Mesenteric fat pad (tissue), 1 donor: Measurements from ENCODE around the gene AFAP1L2. TPM values are rescaled to one million over a fixed set of nuclear protein-coding genes. Genes with fewer than 3 reads are reported as not detected.

Experiments used
- DNase-seq: peaks from one replicate; pipeline ENCODE4 v3.0.0-alpha.2; 2020; ENCODE audit warnings: low spot score
- total RNA-seq: library from RNA; stranded (reverse); fragmentation: NEBNext Ultra II Directional; extraction: Animal tissue kit (Norgen Biotek cat#: 25700); gene quantifications from one replicate; pipeline ENCODE4 v1.2.1, GENCODE V29; 2021
- donor health status: DM: yes; HTN: yes; CAD: no.

Gene AFAP1L2
- total RNA-seq, 1 donor from 2014 or later = 3.9 TPM

DNA sequence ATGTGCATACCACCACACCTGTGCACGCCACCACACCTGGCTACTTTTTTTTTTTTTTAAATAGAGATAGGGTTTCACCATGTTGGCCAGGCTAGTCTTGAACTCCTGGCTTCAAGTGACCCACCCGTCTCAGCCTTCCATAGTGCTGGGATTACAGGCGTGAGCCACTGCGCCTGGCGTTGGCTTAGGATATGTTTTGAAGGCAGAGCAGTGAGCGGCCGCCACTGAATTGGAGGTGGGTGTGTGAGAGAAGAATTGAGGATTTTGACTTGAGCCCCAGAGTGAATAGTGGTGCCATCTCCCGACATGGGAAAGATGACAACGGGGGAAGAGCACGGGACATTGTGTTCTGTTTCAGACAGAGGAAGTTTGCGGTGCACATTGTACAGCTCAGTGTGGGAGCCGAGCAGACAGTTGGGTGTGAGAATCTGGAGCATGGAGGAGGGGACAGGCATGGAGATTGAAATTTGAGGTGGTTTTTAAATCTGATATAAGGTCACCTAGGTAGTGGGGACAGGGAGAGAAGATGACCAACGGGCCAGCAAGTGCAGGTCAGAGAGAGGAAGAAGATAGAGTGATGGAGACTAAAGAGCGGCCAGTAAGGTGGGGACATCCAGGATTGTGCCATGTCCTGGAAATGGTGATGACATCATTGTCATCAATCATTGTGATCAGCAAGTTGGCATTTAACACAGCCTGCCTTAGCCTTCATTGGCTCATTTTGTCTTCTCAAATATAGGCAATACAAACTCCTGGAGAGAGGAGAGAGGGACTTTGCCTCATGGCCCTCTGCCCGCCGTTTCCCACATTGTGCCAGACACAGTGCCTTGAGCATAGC lies 129.5 kb downstream of the AFAP1L2 start:
- DNase-seq = peak; percentile 53

DNA sequence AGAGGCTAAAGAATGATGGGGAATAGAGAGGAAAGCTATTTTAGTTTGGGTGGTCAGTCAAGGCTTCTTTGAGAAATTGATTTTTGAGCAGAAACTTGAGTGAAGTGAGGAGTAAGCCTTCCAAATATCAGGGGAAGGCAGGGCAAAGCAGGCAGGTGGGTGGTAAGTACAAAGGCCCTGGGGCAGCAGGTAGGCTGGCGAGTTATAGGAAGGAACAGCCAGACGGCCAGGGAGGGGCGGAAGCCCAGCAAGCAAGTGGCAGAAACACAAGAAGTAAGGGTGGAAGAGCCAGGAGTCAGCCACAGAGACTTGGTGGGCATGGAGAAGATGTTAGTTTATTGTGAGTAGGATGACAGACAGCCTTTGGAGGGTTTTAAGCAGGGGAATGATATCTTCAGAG lies 130.4 kb downstream of the AFAP1L2 start:
- peak; percentile 49 for DNase-seq

DNA sequence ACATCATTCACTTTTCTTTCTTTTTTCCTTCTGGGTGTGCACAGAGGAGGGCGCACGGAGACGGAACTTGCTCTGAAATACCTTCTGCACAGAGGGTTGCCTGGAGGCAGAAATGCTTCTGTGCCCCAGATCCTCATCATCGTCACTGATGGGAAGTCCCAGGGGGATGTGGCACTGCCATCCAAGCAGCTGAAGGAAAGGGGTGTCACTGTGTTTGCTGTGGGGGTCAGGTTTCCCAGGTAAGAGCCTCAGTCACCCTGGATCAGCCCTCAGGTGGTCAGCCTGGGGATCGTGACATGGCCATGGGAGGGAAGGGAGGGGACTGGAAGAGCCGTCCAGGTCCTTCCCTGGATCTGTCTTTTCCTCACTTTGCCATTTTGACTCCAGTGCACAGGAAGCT lies 131.6 kb downstream of the AFAP1L2 start:
- peak; percentile 53 for DNase-seq

DNA sequence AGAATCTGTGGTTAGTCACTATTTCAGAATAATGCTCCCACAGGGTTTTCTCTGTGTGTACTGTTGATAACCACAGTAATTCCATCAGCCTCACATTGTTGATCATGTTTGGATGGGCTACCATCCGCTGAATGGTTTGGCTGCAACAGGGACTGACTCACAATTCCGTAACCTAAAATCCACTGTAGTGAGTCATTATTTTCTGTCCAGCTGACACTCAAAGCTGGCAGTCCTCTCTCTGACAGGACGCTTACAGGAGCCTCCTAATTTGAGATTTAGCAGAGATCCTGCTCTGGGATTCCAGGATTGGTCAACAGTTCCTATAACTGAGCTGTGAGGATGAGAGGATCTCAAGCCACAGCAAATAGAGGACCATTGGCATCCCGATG lies 132.5 kb downstream of the AFAP1L2 start:
- DNase-seq = peak; percentile 41

DNA sequence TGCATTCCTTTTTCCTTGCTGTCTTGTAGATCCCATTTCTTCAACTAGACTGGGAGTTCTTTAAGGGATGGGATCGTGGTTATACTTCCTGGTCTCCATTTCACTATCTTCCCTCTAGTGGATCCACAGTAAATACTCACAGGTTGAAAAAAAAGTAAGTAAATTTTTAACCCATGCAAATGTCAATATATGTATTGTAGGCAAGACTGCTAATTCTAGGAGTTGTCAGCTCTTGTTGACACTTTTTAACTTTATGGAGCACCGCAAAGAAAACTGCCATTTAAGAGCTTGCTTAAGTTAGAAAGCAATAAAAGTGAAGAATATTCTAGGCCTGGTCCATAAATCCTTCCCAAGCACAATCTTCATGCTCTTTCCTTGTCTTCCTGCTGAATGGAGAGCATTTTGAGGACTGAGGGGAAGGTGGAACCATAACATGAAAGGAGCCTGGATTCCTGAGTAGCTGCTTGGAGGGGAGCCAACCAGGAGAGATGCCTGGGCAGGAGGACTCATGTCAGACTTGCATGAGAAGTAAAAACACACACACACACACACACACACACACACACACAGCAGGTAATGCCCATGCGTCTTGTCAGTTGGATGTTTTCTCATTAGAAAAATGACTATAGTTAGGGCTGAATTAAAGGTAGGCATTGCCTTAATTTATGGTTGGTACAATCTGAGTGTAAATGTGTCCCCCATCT lies 133.1 kb downstream of the AFAP1L2 start:
- DNase-seq = peak; percentile 35

DNA sequence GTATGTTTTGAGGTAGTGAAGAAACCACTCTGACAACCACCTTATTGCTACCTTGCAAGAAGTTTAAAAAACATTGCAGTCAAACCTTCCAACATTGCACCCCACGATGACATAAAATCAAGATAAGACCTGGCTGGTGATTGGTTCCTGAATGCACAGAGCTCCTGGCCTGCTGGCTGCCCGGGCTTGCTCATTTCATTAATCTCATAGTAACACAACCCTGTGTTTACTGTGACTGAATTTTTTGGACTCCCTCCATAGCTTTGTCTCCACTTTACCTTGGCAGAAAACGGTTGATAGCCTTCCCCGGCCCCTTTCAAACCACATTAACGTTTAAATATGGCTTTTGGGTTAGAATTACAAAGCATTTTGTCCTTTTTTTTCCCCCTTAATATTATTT lies 137.8 kb downstream of the AFAP1L2 start:
- no peak for DNase-seq

DNA sequence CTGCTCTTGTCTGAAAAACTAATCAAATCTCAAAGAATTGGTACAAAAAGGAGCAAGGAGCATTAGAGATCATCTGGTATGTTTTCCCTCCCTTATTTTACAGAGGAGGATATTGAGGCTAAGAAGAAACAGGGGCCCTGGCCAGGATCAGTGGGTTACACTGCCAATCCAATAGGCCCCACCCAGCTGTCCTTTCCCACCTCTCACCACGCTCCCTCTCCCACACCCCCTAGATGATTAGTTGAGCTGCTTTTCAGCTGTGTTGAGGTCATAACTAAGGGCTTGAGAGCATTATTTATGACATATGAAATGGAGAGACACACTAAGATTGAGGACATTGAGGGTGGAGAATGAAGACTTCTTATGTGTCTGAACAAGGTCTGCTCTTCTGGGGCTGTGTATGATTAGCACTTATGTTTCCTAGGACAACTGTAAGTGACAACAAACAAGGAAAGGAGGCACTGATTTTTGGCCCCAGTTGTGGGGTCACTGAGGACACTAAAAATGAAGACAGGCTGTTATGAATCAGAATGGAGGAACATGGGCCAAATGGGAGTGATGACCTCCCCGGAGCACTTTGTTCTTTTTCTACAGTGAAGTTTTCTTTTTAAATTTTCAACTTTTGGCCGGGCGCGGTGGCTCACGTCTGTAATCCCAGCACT lies 138.8 kb downstream of the AFAP1L2 start:
- DNase-seq = no peak

DNA sequence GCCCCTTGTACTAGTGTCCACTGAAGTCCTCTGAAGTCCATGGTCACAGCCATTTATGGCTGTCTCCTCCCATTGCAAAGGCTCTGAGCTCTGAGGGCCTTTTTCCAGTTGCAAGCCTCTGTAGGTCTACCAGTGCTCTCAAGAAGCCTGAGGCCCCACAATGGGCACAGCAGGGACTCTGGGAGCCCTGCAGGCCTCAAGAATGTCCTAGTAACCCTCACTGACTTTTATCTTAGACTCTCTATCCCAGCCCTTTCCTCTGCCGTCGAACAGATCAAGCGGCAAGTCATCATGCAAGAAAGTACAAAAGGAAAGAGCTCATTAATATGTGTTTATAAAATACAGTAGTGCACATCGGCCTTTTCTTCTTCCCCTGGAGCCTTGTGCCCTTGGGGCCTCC lies 141.8 kb downstream of the AFAP1L2 start:
- DNase-seq = no peak

DNA sequence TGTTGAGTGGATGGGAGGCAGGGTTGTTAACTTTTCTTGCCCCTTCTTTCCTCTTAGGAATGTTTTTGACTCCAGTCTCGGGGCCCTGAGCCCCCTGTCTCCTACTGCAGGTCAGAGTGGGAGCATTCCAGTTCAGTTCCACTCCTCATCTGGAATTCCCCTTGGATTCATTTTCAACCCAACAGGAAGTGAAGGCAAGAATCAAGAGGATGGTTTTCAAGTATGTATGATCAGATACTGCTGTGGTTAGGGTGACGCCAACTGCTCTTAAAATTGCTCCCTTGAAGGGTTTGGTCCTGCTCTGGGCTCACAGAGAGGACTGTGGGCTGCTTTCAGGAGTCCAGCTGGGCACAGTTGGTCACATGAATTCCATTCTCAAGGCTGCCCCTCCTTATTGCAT lies 143.2 kb downstream of the AFAP1L2 start:
- DNase-seq = no peak

DNA sequence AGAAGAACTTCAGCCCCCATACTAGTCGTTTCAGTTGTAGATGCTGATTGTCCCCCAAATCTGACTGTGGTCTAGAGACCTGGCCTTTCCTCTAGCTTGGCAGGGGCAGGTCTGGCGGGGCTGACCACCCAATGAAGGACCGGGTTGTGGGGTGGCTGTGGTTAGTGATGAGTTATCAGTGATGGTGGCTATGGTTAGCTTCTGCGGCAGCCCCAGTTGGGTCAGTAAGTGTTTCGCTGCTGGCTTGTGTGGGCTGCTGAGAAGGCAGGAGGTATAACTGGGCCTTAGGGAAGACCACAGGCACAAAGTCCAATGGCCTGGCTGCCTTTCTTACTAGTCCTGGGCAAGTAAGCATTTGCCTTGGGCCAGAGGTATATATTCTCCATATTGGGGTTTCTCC lies 143.9 kb downstream of the AFAP1L2 start:
- no peak for DNase-seq

DNA sequence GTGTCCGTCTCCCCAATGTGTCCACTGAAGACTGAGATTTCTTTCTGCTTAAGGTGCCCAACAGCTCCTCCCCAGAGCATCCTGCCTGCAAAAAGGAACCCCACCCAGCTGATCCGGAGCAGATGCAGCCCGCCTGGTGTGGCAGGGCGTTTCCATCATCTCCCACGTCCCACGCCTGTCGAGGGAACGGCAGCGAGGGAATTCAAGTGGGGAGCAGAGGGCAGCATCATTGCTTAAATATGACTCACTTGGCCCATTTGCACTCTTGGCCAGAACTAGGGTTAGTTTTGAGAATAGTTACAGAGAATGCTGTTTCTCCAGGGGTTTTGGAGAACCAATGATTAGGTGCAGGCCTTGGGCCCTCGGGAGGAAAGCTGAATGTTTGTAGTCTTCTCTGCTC lies 144.5 kb downstream of the AFAP1L2 start:
- no peak for DNase-seq

DNA sequence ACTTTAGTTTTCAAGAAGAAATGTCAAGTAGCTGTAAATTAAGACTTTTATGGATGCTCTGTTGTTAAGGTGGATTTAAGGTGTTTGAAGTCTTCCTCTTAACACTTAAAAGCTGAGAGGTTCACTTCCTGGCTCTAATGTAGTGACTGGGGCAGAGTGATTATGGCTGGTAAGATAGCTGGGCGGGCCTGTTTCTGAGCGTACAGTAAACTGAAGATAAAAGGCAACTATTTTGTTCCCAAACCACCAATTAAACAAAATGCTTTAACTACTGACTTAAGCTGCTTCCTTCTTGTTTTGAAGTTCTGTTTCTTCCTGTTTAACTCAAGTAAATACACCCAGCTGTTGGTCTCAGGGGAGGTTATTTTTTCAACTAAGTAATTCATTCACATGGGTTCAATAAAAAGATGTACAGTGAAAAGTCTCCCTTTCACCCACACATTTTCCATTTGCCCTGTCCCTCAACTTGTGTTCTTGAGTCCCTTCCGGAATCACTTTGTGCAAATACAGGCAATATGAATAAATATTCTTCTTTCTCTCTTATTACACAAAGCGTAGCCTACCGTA lies 145.9 kb downstream of the AFAP1L2 start:
- DNase-seq = no peak

DNA sequence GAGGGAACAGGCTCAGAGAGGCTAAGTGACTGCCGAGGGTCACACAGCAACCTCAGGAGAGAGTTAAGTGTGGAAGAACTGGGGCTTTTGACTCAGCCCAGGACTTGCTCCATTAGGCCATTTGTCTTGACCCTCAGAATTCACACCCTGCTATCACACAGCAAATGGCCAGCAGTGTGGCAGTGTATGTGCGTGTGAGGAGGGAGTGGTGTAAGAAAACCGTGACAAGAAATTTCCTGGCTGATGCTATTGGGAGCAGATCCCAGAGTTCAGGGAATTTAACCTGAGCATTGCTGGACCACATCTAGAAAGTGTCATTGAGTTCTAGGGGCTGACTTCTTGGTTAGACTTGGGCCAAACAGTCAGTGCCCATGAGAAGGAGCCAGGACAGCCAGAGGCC lies 146.8 kb downstream of the AFAP1L2 start:
- peak; percentile 43 for DNase-seq

DNA sequence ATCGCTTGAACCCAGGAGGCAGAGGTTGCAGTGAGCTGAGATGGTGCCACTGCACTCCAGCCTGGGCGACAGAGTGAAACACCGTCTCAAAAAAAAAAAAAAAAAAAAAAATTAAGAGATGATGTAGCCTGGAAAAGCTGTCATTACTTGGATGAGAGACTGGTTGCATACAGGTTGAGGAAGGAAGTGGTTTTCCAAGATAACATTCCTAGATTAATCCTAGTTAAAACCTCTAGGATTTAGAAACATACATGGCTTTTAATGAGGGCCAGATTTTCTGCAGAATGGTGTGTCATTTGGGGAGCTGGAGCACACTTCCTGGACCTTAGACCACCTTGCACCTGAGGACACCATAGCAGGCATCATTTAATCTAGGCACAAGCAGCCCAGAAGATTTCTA lies 147.5 kb downstream of the AFAP1L2 start:
- no peak for DNase-seq

DNA sequence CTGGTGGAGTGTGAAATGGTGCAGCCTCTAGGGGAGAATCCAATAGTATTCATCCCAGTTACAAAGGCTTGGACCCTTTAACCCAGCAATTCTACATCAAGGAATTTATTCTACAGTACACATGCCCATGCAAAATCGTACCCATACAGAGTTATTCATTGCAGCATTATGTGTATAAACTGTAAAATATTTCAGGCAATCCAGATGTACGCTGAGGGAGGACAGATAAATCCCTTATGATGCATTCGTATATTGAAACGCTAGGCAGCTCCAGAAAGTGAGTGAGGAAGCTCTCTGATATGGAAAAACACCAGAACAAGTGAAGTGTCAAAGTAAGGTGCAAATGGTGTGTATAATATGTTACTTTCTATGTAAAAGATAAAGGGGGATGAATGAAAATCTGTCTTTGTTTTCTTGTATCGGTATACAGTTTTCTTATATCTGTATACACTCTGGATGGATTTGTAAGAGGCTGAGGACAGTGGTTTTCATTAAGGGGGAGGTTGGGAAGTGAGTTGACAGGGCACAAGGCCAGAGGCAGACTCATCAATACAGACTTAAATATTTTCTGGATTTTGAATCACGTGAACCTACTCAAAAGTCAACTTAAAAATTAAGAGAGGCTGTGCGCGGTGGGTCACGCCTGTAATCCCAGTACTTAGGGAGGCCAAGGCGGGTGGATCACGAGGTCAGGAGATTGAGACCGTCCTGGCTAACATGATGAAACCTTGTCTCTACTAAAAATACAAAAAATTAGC lies 148.1 kb downstream of the AFAP1L2 start:
- peak; percentile 35 for DNase-seq

DNA sequence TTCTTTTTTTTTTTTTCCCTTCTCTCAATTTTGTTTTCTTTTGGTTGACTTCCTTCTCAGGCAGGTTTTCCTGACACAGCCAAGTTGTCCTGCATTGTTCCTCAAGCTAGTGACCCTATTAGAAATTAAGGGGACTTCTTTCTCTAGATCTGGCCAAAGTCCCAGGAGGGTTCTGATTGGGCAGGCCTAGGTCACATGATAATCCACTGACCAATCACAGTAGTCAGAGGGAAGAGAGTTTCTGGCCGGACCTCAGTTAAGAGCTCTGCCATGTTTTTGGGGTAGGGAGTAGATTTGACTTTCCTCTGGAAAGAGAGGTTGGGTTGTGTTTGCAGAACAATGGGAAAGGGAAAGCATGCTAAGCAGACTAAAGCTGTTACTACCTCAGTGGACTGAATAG lies 149.1 kb downstream of the AFAP1L2 start:
- DNase-seq = no peak

DNA sequence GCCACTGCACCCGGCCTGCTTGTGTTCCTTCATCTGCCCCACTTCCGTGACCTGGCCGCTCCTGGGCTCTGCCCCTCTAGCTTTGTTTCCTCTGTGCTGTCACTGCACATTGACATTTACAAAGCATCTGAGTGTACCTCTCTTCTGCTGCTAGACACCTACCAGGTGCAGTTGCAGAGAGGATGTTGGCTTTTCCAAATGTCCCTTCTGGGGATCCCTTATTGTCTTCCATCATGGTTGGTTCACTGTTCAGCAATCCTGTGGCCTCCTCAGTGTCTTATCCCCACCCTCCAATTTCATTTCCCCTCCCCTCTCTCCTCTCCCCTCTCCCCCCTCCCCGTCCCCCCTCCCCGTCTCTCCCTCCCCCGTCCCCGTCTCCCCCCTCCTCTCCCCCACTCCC lies 151.4 kb downstream of the AFAP1L2 start:
- DNase-seq = no peak

DNA sequence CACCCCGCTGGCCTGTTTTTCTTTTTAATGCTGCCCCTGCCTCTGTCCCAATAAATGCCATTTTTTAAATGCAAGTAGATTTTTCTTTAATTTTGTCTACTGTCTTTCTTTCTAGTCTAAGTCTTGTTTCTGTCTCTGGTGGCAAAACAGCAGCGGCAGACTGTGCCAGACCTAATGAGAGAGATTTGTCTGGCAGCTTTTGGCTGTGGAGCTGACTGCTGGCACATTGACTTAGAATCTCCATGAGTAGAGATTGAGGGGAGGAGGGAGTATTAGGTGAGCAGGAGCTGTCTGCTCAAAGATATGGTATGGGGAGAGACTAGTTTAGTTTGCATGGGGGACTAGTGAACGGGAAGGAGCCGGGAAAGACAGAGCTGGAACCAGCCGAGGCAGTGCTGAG lies 152.2 kb downstream of the AFAP1L2 start:
- peak; percentile 24 for DNase-seq

DNA sequence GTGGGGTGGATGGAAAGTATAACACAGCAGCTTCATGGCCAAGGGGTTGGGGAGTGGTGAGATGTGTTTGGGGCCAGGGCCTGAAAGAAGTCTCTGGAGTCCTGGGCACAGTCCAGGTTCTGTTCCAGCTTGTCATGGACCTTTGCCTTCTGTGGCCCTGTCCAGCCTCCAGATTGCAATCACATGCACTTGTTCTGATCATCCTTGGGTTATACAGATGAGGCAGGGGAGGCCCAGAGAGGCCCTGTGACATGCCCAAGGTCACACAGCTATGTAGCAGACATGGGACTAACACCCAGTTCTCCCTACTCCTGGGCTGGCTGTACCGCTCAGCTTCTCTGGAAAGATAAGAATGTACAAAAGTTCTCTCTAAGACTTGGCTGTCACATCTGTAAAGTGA lies 153.6 kb downstream of the AFAP1L2 start:
- DNase-seq = no peak

DNA sequence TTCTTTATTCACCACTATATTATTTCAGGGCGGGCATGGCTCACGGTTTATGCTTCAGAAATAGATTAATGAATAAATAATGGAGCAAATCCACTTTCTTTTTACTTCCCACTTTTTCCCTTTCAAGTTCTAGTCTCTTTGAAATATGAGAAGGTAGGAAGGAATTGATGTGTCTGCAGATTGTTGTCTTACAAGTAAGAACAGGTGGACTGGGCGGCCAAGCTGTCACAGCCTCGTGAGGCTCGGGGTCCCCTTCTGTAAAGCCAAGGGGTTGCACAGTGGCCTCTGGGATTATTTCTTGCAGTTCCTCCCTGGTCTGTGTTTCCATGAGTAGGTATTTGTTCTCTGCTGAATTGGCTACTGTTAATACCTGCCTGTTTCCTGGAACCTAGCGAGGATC lies 154.1 kb downstream of the AFAP1L2 start:
- DNase-seq = no peak

DNA sequence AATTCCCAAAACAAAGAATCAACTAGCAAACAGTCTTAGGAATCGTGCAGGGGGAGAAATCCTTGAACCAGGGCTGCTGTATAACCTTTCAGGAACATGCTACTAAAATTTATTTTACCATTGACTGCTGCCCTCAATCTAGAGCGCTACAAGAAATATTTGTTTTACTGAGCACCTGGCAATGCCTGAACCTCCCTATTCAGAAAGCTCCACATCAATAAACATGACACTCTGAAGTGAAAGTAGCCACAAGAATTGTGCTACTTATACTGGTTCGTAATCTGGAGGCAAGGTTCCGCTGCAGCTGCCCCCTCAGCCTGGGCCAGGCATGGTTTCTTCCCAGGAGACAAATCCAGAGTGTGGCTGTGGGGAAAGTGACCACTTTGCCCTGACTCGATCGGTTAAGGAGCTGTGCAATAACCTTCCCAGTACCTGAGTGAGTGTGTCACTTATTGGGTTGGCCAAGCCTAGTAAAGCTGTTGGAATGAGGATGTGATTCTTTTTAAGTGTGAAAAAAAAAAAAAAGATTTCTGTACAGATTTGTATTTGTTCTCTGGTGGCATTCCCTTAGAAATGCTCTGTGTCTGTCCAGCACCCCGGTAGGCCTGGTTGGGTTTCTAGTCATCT lies 157.5 kb downstream of the AFAP1L2 start:
- no peak for DNase-seq
